GM12878 (cell line): ENCODE results near the gene BTBD8. TPM values are rescaled to one million over a fixed set of nuclear protein-coding genes. Genes with fewer than 3 reads are reported as not detected.

Experiments used
- ATAC-seq: fragments of 200-7000 bp; cut with Tn5 transposase; 3 replicates; pipeline ENCODE4 v1.9.1; 2020; ENCODE audit warnings: mild to moderate bottlenecking, moderate library complexity
- BruUV-seq: library from RNA; stranded (reverse); fragments of 400-500 nt; replicated peaks from 2 replicates; lab custom pipeline; 2021; lab: Mats Ljungman, UMichigan
- CTCF ChIA-PET: fragments of 300-600 bp; sonication (Branson Sonifier 250); formaldehyde crosslinking; extraction: SDS; loops from one replicate; lab custom pipeline; 2021; ENCODE audit warnings: inconsistent platforms; lab: Yijun Ruan, JAX
- POLR2A ChIA-PET: fragments of 350-600 bp; formaldehyde crosslinking; extraction: SDS; loops from one replicate; lab custom pipeline; 2021; ENCODE audit warnings: inconsistent platforms; lab: Charles Lee
- RAD21 ChIA-PET: fragments of 300-600 bp; sonication (Branson Sonifier 250); formaldehyde crosslinking; loops from one replicate; lab custom pipeline; 2023; ENCODE audit warnings: antibody characterized with exemption; ENCODE audit not compliant: unreplicated experiment; lab: Charles Lee
- SMC1A ChIA-PET: fragments of 300-600 bp; sonication (Branson Sonifier 250); formaldehyde crosslinking; loops from one replicate; lab custom pipeline; 2023; ENCODE audit not compliant: unreplicated experiment, uncharacterized antibody; lab: Charles Lee
- DNase-seq: peaks from one replicate; pipeline ENCODE4 v3.0.0-alpha.2; 2011; ENCODE audit warnings: low read depth, low spot score
- FAIRE-seq: peaks from 3 replicates; lab custom pipeline; 2011; peaks lifted over from hg19 to GRCh38; lab: Jason Lieb, UNC
- H2AFZ ChIP-seq: 2 replicates; pipeline ENCODE4 v1.6.0; 2011; ENCODE audit warnings: low read depth, low read length, control low read depth; ENCODE audit not compliant: control insufficient read depth
- H3K27ac ChIP-seq: 2 replicates; pipeline ENCODE4 v1.5.1; 2011; ENCODE audit warnings: control low read depth; ENCODE audit not compliant: control insufficient read depth, insufficient read depth
- H3K27me3 ChIP-seq, 2 experiments: replicated peaks in 1 of 2; 2 replicates each; pipeline versions ENCODE4 v1.6.0 to v1.6.1; 2011; ENCODE audit warnings: low read length in 1 of 2; ENCODE audit not compliant: control insufficient read depth in 2 of 2, insufficient read depth in 2 of 2
- H3K36me3 ChIP-seq, 2 experiments: 2 replicates each; pipeline ENCODE4 v1.5.1; 2011; ENCODE audit warnings: low read length in 1 of 2; ENCODE audit not compliant: control insufficient read depth in 2 of 2, insufficient read depth in 2 of 2
- H3K4me1 ChIP-seq: 2 replicates; pipeline ENCODE4 v1.6.1; 2011; ENCODE audit warnings: mild to moderate bottlenecking, low read length, moderate library complexity, mixed read lengths; ENCODE audit not compliant: control insufficient read depth, insufficient read depth
- H3K4me2 ChIP-seq: 2 replicates; pipeline ENCODE4 v1.6.0; 2011; ENCODE audit warnings: control low read depth; ENCODE audit not compliant: control insufficient read depth, insufficient read depth
- H3K4me3 ChIP-seq: fragments of 200-600 bp; sonication (generic); 2 replicates; pipeline ENCODE4 v1.5.1; 2016
- H3K79me2 ChIP-seq: 2 replicates; pipeline ENCODE4 v1.6.0; 2011; ENCODE audit warnings: low read length; ENCODE audit not compliant: control insufficient read depth, insufficient read depth
- H3K9ac ChIP-seq: 2 replicates; pipeline ENCODE4 v1.8.0; 2011; ENCODE audit warnings: low read length, control low read depth, mixed read lengths; ENCODE audit not compliant: control insufficient read depth, insufficient read depth
- H3K9me3 ChIP-seq: replicated peaks from 3 replicates; pipeline ENCODE4 v1.5.1; 2011; ENCODE audit warnings: mild to moderate bottlenecking, low read length; ENCODE audit not compliant: control insufficient read depth, insufficient read depth
- H4K20me1 ChIP-seq: 2 replicates; pipeline ENCODE4 v1.6.0; 2011; ENCODE audit not compliant: control insufficient read depth, insufficient read depth
- IRF5 ChIP-seq: fragments of 450-650 bp; IDR thresholded peaks from 2 replicates; pipeline ENCODE4 v1.6.1; 2017; ENCODE audit warnings: borderline replicate concordance
- MLLT1 ChIP-seq: fragments of 450-650 bp; IDR thresholded peaks from 2 replicates; pipeline ENCODE4 v1.6.1; 2016; ENCODE audit warnings: mild to moderate bottlenecking
- NFYA ChIP-seq: IDR thresholded peaks from 2 replicates; pipeline ENCODE4 v1.6.1; 2011; ENCODE audit warnings: low read depth, mild to moderate bottlenecking, low read length, improper control_type of control experiment, borderline replicate concordance
- NRF1 ChIP-seq: conservative IDR thresholded peaks from 2 replicates; pipeline ENCODE4 v1.6.1; 2011; ENCODE audit warnings: mild to moderate bottlenecking, low read depth, low read length, improper control_type of control experiment
- POLR2AphosphoS2 ChIP-seq: IDR thresholded peaks from 2 replicates; pipeline ENCODE4 v1.6.1; 2011; ENCODE audit warnings: low read depth, mild to moderate bottlenecking, low read length, improper control_type of control experiment, moderate library complexity
- SP1 ChIP-seq: IDR thresholded peaks from one replicate; pipeline ENCODE4 v1.6.1; 2011; ENCODE audit warnings: low read depth, low read length
- STAT3 ChIP-seq: IDR thresholded peaks from 2 replicates; pipeline ENCODE4 v1.6.1; 2011; ENCODE audit warnings: low read depth, low read length, improper control_type of control experiment
- TAF1 ChIP-seq: IDR thresholded peaks from 2 replicates; pipeline ENCODE4 v1.6.1; 2011; ENCODE audit warnings: mild to moderate bottlenecking, low read depth, low read length, borderline replicate concordance
- ZNF207 ChIP-seq: fragments of 450-650 bp; IDR thresholded peaks from 2 replicates; pipeline ENCODE4 v1.6.1; 2014; ENCODE audit warnings: antibody characterized with exemption, mild to moderate bottlenecking, borderline replicate concordance
- WGBS: methylation state at CpG from one replicate; pipeline ENCODE4 v1.1.6; 2016; ENCODE audit warnings: low lambda C conversion rate; ENCODE audit not compliant: insufficient replicate concordance, insufficient coverage; ENCODE audit errors: missing lambda C conversion rate; 5-methylcytosine and 5-hydroxymethylcytosine counted together
- in situ Hi-C: fragments of 300-500 bp; cut with MboI; formaldehyde crosslinking; loops from 9 replicates; pipeline ENCODE4 v1.14.3; 2018; ENCODE audit warnings: mixed read lengths
- intact Hi-C: fragments of 100-400 bp; cut with micrococcal nuclease; formaldehyde crosslinking; loops from one replicate; pipeline ENCODE4 v1.14.2; 2022; ENCODE audit not compliant: unreplicated experiment
- polyA plus RNA-seq, 11 experiments: library from polyadenylated mRNA; depleted of rRNA in 4 of 11; unstranded in 6 of 11; stranded (reverse) in 5 of 11; fragments of >200 nt; fragmentation: Nextera tagmentation in 4 of 11; fragmentation: Illumina TruSeq in 1 of 11; extraction: Ambion mirVana in 4 of 11; extraction: Trizol in 1 of 11; gene quantifications; 1 replicate in 1 of 11; 2 replicates in 10 of 11; pipeline versions ENCODE4 v1.2.1 to v1.2.3, GENCODE V29; 2011 to 2016; ENCODE audit warnings: inconsistent platforms in 2 of 11, missing spikeins in 2 of 11, low read depth in 1 of 11
- total RNA-seq, 4 experiments: library from RNA; depleted of rRNA in 3 of 4; stranded (reverse); fragments of >200 nt in 3 of 4; fragmentation: Illumina TruSeq in 1 of 4; extraction: Trizol in 1 of 4; gene quantifications; 2 replicates each; pipeline versions ENCODE4 v1.2.1 to v1.2.3, GENCODE V29; 2013 to 2021
- TF ChIP-seq, protein P1 (sequence below): fragments of 150-350 bp; IDR thresholded peaks from 2 replicates; pipeline ENCODE4 v1.6.1; 2014; ENCODE audit warnings: mild to moderate bottlenecking, low read depth, low read length
- TF ChIP-seq, protein P2 (sequence below): fragments of 450-650 bp; IDR thresholded peaks from 2 replicates; pipeline ENCODE4 v1.6.1; 2017; ENCODE audit warnings: mild to moderate bottlenecking, moderate library complexity

The BTBD8 gene
- total and polyA plus RNA-seq, 10 of the 15 experiments (the other 5 are each of a cell fraction or from before 2014, with no cell fraction given), result 0.07 to 0.32 (median 0.19) TPM; not detected in 1

DNA sequence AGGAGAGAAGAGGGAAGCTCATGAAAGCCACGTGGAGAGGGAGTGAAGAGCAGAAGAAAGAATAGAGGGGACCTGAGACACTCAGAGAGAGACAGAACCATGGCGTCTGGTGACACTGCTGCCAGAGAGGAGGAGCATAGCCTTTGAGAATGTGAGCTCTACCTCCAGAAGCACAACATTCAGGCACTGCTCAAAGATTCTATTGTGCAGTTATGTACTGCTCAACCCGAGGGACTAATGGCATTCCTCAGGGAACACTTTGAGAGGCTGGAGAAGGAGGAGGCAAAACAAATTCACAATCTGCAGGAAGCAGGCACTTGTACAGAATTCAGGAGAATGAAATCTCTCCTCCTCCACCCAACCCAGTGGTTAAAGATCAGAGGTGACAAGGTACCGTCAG lies 45.1 kb downstream of the BTBD8 start:
- 25% methylated on average over 4 of the region's 4 CpGs for WGBS

More for the DNA sequence above, 45.1 kb downstream of the BTBD8 start:
- DNase-seq, result no peak
- H3K27me3 ChIP-seq, result no peaks in the 10 kb centered on the region
- ChIA-PET SMC1A (no interaction called here), POLR2A (no interaction called here), RAD21 (no interaction called here), CTCF (no interaction called here)
- no peak overlapping the region for H3K27ac ChIP-seq
- ATAC-seq, result no peak
- no peak overlapping the region for H3K4me3 ChIP-seq
- intact Hi-C loops (no loop called here), in situ Hi-C loops (no loop called here)
- no peaks in the 10 kb centered on the region for H3K36me3 ChIP-seq
- H3K79me2 ChIP-seq, result no peaks in the 10 kb centered on the region
- no peak overlapping the region for H3K4me2 ChIP-seq
- no peak for FAIRE-seq
- no peaks in the 10 kb centered on the region for H3K9me3 ChIP-seq
- H3K4me1 ChIP-seq, result no peaks in the 10 kb centered on the region
- no peak overlapping the region for H3K9ac ChIP-seq
- H2AFZ ChIP-seq, result no peak overlapping the region
- BruUV-seq, result no TSS peak
- TF ChIP-seq, protein P1, sequence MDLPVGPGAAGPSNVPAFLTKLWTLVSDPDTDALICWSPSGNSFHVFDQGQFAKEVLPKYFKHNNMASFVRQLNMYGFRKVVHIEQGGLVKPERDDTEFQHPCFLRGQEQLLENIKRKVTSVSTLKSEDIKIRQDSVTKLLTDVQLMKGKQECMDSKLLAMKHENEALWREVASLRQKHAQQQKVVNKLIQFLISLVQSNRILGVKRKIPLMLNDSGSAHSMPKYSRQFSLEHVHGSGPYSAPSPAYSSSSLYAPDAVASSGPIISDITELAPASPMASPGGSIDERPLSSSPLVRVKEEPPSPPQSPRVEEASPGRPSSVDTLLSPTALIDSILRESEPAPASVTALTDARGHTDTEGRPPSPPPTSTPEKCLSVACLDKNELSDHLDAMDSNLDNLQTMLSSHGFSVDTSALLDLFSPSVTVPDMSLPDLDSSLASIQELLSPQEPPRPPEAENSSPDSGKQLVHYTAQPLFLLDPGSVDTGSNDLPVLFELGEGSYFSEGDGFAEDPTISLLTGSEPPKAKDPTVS, result no peak
- TF ChIP-seq MLLT1 (no peak), POLR2AphosphoS2 (no peak), ZNF207 (no peak), NRF1 (no peak), IRF5 (no peak), STAT3 (no peak), TAF1 (no peak), NFYA (no peak), SP1 (no peak)
- TF ChIP-seq, protein P2, sequence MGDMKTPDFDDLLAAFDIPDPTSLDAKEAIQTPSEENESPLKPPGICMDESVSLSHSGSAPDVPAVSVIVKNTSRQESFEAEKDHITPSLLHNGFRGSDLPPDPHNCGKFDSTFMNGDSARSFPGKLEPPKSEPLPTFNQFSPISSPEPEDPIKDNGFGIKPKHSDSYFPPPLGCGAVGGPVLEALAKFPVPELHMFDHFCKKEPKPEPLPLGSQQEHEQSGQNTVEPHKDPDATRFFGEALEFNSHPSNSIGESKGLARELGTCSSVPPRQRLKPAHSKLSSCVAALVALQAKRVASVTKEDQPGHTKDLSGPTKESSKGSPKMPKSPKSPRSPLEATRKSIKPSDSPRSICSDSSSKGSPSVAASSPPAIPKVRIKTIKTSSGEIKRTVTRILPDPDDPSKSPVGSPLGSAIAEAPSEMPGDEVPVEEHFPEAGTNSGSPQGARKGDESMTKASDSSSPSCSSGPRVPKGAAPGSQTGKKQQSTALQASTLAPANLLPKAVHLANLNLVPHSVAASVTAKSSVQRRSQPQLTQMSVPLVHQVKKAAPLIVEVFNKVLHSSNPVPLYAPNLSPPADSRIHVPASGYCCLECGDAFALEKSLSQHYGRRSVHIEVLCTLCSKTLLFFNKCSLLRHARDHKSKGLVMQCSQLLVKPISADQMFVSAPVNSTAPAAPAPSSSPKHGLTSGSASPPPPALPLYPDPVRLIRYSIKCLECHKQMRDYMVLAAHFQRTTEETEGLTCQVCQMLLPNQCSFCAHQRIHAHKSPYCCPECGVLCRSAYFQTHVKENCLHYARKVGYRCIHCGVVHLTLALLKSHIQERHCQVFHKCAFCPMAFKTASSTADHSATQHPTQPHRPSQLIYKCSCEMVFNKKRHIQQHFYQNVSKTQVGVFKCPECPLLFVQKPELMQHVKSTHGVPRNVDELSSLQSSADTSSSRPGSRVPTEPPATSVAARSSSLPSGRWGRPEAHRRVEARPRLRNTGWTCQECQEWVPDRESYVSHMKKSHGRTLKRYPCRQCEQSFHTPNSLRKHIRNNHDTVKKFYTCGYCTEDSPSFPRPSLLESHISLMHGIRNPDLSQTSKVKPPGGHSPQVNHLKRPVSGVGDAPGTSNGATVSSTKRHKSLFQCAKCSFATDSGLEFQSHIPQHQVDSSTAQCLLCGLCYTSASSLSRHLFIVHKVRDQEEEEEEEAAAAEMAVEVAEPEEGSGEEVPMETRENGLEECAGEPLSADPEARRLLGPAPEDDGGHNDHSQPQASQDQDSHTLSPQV, result no peak
- H4K20me1 ChIP-seq, result no peaks in the 10 kb centered on the region
